Epithelial cell of esophagus (primary cell): Measurements from ENCODE around the gene OLFM2.

Experiments used
- DNase-seq: peaks from one replicate; pipeline ENCODE4 v3.0.0; 2010; ENCODE audit warnings: low read depth
- H3K4me3 ChIP-seq: 2 replicates; pipeline ENCODE4 v1.5.1; 2011; ENCODE audit warnings: mild to moderate bottlenecking, low read length, control low read depth
- TF ChIP-seq, protein P1 (sequence below): IDR thresholded peaks from 2 replicates; pipeline ENCODE4 v1.5.1; 2011; ENCODE audit warnings: low read depth, mild to moderate bottlenecking, low read length, control low read depth, inconsistent platforms; ENCODE audit not compliant: insufficient read depth; ENCODE audit errors: missing control alignments

OLFM2 gene

GRCh38 chr19:9936326-9937000, at the start of gene OLFM2:
OLFM2 (minus strand) TSS chr19:9936515; CDS start chr19:9936366, 149 bp downstream.
- no peak for DNase-seq
- TF ChIP-seq, protein P1, sequence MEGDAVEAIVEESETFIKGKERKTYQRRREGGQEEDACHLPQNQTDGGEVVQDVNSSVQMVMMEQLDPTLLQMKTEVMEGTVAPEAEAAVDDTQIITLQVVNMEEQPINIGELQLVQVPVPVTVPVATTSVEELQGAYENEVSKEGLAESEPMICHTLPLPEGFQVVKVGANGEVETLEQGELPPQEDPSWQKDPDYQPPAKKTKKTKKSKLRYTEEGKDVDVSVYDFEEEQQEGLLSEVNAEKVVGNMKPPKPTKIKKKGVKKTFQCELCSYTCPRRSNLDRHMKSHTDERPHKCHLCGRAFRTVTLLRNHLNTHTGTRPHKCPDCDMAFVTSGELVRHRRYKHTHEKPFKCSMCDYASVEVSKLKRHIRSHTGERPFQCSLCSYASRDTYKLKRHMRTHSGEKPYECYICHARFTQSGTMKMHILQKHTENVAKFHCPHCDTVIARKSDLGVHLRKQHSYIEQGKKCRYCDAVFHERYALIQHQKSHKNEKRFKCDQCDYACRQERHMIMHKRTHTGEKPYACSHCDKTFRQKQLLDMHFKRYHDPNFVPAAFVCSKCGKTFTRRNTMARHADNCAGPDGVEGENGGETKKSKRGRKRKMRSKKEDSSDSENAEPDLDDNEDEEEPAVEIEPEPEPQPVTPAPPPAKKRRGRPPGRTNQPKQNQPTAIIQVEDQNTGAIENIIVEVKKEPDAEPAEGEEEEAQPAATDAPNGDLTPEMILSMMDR = no peak
- peak within 1 kb of the TSS; percentile 37 for H3K4me3 ChIP-seq

GRCh38 chr19:9981406-9982260, 45.3 kb upstream of the OLFM2 start:
- DNase-seq = no peak
- TF ChIP-seq, protein P1 = no peak
- H3K4me3 ChIP-seq = no peak overlapping the region

- no peak overlapping the region for H3K4me3 ChIP-seq
- no peak for DNase-seq
- TF ChIP-seq, protein P1 = no peak
Measured at GRCh38 chr19:9972103-9972502, 35.8 kb upstream of the OLFM2 start.

DNA sequence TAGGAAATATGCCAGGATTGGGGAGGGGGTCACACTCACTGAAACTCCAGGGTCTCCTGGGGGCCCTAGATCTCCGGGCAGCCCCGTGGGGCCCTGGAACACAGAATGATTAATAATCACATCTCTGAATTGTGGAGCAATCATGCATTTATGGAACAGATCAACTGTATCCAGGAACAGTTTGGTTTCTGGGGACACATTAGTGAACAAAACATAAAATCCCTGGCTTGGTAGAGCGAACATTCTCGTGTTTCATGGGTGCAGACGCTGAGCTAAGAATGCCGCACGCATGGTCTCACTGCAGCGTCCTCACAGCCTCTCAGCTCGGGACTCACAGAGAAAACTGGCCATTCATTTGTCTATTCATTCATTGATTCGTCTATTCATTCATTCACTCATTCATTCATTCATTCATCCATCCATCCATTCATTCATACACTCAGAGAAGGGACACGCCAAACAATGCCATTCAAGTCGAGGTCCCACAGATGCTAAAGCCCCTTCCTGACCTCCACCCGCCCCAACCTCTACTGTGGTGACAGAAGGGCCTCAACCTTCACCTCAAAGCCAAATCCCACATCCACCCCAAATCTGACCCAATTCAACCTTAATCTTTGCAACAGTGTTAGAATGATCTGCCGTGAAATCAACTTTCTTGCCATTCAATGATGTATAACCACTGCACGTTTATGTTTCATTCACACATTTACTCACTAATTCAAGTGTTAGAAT, 35.0 kb upstream of the OLFM2 start:
- no peak overlapping the region for H3K4me3 ChIP-seq
- TF ChIP-seq, protein P1 = no peak
- no peak for DNase-seq

DNA sequence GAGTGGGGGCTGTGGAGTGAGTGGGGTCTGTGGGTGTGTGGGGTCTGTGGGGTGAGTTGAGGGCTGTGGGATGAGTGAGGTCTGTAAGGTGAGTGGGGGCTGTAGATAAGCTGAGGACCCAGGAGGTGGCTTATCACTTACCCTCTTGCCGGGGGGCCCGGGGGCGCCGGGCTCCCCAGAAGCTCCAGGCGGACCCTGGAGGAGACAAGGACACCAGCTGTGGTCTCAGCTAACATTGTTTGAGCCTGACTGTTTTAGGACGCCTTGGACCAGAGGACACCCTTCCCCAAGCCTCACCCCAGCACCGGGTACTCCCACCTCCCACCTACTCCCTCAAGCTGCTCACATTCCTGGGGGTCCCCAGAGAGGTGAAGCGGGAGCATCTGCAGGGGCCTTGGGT, 34.2 kb upstream of the OLFM2 start:
- no peak overlapping the region for H3K4me3 ChIP-seq
- TF ChIP-seq, protein P1 = no peak
- no peak for DNase-seq

DNA sequence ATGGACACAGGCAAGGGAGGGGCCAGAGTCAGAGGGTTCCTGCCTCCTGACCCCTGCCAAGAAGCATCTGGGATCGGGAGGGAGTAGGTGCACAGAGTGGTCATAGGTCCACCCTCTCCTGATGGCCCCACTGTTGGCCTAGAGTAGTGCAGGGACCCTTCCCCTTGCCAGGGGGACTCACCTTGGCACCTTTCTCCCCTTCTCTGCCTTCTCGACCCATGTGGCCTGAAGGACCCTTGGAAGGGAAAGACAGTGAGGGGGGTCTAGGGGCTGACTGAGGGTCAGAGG, 33.3 kb upstream of the OLFM2 start:
- no peak overlapping the region for H3K4me3 ChIP-seq
- TF ChIP-seq, protein P1 = no peak
- DNase-seq = no peak
